Stimulated activated CD8-positive, alpha-beta memory T cell treated with anti-CD3 and anti-CD28 coated beads, Interleukin-2, amount 100 ng/mL, for 1 hour (primary cell): Measurements from ENCODE around the gene ENHO.

Source experiments
- DNase-seq, 2 donors: peaks; one replicate each; pipeline ENCODE4 v3.0.0-alpha.2; 2020; ENCODE audit warnings: low read depth in 2 of 2

ENHO gene

DNA sequence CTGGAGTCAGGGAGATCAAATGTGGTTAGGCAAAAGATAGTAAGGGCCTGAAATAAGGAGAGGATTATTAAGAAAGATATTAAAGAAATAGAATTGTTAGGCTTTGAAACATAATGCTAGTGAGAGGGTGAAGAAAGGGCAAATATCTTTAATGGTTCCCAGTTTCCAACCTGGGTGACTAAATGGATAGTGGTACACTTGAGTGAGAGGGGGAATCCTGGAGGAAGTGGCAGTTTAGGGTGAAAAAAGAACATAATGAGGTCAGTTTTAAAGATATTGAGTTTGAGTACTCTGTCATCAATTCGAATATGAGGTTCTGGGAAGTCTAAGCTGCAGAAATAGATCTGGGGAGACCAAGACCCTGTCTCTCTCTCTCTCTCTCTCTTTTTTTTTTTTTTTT, 45.2 kb downstream of the ENHO start:
- DNase-seq = no peak

DNA sequence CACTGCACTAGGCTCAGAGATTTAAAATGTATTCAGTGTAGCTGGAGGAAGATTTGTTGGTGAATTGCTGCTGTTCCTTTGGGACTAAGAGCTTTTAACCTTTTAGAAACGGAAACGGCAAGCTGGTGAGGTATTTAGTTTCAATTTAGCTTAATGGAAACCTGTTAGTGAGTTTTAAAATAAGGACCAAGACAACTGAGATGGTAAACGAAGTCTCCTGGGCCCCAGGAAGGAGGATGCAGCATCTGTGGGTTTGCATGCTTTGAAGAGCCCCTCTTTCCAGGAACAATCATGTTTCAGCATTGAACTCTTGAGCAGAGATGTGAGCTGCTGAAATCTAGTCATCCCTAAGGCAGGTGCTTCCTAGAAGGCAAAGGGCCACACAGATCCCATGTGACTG, 47.7 kb downstream of the ENHO start:
- DNase-seq = no peak
